Peyer's patch (tissue), 4 donors: ENCODE measurements around the gene PKD1. TPM values are rescaled to one million over a fixed set of nuclear protein-coding genes. Genes with fewer than 3 reads are reported as not detected.

Source experiments
- DNase-seq, 3 donors: peaks; one replicate each; pipeline ENCODE4 v3.0.0-alpha.2; 2017 to 2019
- H3K27ac ChIP-seq, 4 donors: fragments of 200-600 bp; sonication (generic); one replicate each; pipeline ENCODE4 v1.5.1; 2016 to 2019
- H3K27me3 ChIP-seq, 2 donors: fragments of 200-600 bp; sonication (generic); one replicate each; pipeline ENCODE4 v1.5.1; 2019
- H3K36me3 ChIP-seq, 3 donors: fragments of 200-600 bp; sonication (generic); one replicate each; pipeline ENCODE4 v1.5.1; 2016 to 2019
- H3K4me1 ChIP-seq, 4 donors: fragments of 200-600 bp; sonication (generic); one replicate each; pipeline ENCODE4 v1.5.1; 2016 to 2019
- H3K4me3 ChIP-seq, 4 donors: fragments of 200-600 bp; sonication (generic); 1 replicate in 3 of 4; 2 replicates in 1 of 4; pipeline ENCODE4 v1.5.1; 2016 to 2019; ENCODE audit warnings: mild to moderate bottlenecking in 1 of 4
- H3K9me3 ChIP-seq, 4 donors: fragments of 200-600 bp; sonication (generic); one replicate each; pipeline ENCODE4 v1.5.1; 2016 to 2019; ENCODE audit warnings: mild to moderate bottlenecking in 1 of 4
- CTCF ChIP-seq, 6 experiments: fragments of 450-650 bp in 4 of 6; fragments of 200-600 bp in 2 of 6; sonication (generic) in 1 of 6; IDR thresholded peaks; one replicate each; pipeline ENCODE4 v1.5.1; 2017 to 2019; ENCODE audit warnings: antibody characterized with exemption in 6 of 6, mild to moderate bottlenecking in 3 of 6, moderate library complexity in 1 of 6
- POLR2A ChIP-seq, 2 donors: fragments of 450-650 bp; IDR thresholded peaks; one replicate each; pipeline ENCODE4 v1.5.1; 2017; ENCODE audit warnings: antibody characterized with exemption in 2 of 2, mild to moderate bottlenecking in 2 of 2, moderate library complexity in 2 of 2
- small RNA-seq, 2 donors: library from RNA; depleted of rRNA; stranded (forward); fragments of <200 nt; gene quantifications; one replicate each; pipeline ENCODE3, GENCODE V24; 2016
- total RNA-seq, 4 donors: library from RNA; depleted of rRNA; stranded (reverse); fragments of >200 nt; gene quantifications; one replicate each; pipeline ENCODE4 v1.1.0, GENCODE V29; 2016

The PKD1 gene
- total RNA-seq, 4 donors from 2014 or later = 64.6 to 305 (median 188) TPM

DNA sequence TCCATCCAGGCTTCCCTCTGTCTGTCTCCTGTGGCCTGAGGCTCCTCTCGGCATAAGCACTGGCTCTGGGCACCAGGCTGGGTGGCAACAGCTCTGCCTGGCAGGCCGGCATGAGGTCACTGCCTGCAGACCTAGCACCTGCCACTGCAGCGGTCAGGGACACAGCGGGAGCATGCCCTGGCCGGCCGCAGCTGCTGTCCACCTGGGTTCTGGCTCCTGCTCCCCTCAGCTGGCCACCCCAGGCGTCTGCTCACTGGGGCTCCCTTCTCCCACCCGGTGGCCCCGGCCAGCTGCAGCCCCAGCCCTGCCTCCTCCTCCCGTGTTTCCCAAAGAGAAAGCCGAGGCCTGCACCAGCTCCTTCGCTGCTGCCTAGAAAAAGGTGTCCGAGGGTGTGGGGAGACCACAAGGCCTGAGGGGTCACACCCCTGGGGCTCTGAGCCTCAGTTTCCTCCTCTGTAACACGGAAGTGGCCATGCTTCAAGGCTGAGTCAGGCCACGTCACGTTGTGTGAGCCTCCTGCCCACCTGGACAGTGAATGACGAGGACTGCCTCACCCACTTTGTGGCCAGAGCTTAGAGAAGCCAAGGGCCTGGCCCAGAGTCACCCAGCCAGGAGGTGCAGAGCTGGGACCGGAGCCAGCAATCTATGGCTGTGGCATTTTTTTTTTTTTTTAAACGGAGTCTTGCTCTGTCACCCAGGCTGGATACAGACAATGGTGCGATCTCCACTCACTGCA lies 94.7 kb downstream of the PKD1 start:
- TF ChIP-seq POLR2A (IDR thresholded peaks at IDR 0.05) (no peak), CTCF (IDR thresholded peaks at IDR 0.05) (no peak)
- H3K27ac ChIP-seq = peak overlapping the region in 3 of 4 donors; percentile 72 to 91 (median 84)
- no peaks in the 10 kb centered on the region for H3K9me3 ChIP-seq
- H3K27me3 ChIP-seq = no peaks in the 10 kb centered on the region
- H3K4me3 ChIP-seq = no peak overlapping the region
- H3K36me3 ChIP-seq = no peaks in the 10 kb centered on the region
- DNase-seq = no peak
- H3K4me1 ChIP-seq = peaks cover 0 to 81% (median 3%) of the 10 kb centered on the region in 4 donors

- Histone ChIP-seq H3K27ac (peak overlapping the region; percentile 62 to 91 (median 78)), H3K9me3 (no peaks in the 10 kb centered on the region), H3K27me3 (no peaks in the 10 kb centered on the region), H3K36me3 (no peaks in the 10 kb centered on the region), H3K4me1 (peaks cover 0 to 84% (median 3%) of the 10 kb centered on the region in 4 donors), H3K4me3 (no peak overlapping the region)
- TF ChIP-seq CTCF (IDR thresholded peaks at IDR 0.05) = no peak
- TF ChIP-seq POLR2A (IDR thresholded peaks at IDR 0.05) = no peak
- no peak for DNase-seq
Measured at GRCh38 chr16:2040041-2040786, 95.5 kb downstream of the PKD1 start.

DNA sequence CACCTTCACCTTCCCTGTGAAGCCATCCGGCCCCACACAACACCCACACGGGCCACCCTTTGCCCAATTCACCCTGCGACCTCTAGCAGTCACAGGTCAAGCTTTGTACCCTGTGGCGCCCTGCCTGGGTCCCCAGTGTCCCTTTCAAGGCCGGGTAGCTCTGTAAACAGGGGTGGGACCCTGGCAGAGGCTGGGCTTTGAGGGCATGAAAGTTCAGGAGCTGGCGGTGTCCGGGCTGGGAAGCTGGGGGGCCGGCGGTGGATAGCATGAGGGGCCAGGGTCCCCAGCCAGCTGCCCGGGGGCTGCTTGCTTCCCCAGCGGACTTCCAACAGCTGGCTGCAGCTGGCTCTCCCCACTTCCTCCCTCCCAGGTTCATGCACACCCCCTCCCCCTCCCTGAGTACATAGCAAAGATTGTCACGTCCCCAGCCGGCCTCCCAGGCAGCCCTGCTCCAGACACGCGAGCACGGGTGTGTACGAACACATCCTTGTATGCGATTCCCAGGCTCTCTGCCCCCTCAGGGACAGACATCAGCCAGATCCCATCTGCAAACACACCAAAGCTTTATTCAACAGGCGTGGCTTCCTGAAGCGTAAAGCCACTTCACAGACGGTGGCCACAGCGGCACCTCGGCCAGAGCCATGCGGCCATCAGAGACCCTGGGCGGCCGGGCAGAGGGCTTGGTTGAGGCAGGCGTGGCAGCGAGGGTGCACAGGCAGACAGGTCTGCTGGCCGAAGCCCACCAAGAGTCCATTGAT lies 96.2 kb downstream of the PKD1 start:
- H3K4me3 ChIP-seq = no peak overlapping the region
- DNase-seq = peak; percentile 32 to 80 (median 71)
- TF ChIP-seq CTCF (IDR thresholded peaks at IDR 0.05) = no peak
- TF ChIP-seq POLR2A (IDR thresholded peaks at IDR 0.05) = no peak
- no peaks in the 10 kb centered on the region for H3K36me3 ChIP-seq
- peak overlapping the region; percentile 70 to 91 (median 78) for H3K27ac ChIP-seq
- H3K27me3 ChIP-seq = no peaks in the 10 kb centered on the region
- H3K4me1 ChIP-seq = peaks cover 0 to 89% (median 3%) of the 10 kb centered on the region in 4 donors
- no peaks in the 10 kb centered on the region for H3K9me3 ChIP-seq

Small RNA genes lying within 50 kb of the gene (small RNA-seq; reads per million reads assigned to genes)
- gene MIR1225 (0.32 to 1.3 reads per million in 2 donors), gene MIR3180-5 (0 reads per million in 2 donors), gene MIR4516 (0 reads per million in 2 donors), gene RF00019 (0 reads per million in 2 donors), gene SNORD60 (0 reads per million in 2 donors)

Other genes starting within 250 kb of the PKD1 start
- not detected for gene HS3ST6, start 217.5 kb downstream of the PKD1 start, total RNA-seq
- gene MSRB1, start 192.7 kb downstream of the PKD1 start, total RNA-seq = 10 to 100 TPM; 17.3 to 46.6 (median 38.3) TPM
- gene RPL3L, start 181.2 kb downstream of the PKD1 start, total RNA-seq = not detected
- gene NDUFB10, start 176.4 kb downstream of the PKD1 start, total RNA-seq = 100 to 1,000 TPM in 3 of 4 donors, 10 to 100 TPM in 1; 55.3 to 373 (median 236) TPM
- gene RPS2, start 171.1 kb downstream of the PKD1 start, total RNA-seq = 1,000 to 10,000 TPM in 3 of 4 donors, 100 to 1,000 TPM in 1; 736 to 1,881 (median 1,543) TPM
- not detected for gene RNF151, start 169.0 kb downstream of the PKD1 start, total RNA-seq
- 10 to 100 TPM; 19.8 to 50.8 (median 39.1) TPM for gene TBL3, start 163.8 kb downstream of the PKD1 start, total RNA-seq
- gene NOXO1, start 154.4 kb downstream of the PKD1 start, total RNA-seq = 10 to 100 TPM in 3 of 4 donors, 1 to 10 TPM in 1; 8.6 to 23.1 (median 11.3) TPM
- 100 to 1,000 TPM in 1 of 4 donors, 10 to 100 TPM in 3; 31.4 to 102 (median 83.1) TPM for gene GFER, start 151.7 kb downstream of the PKD1 start, total RNA-seq
- 1 to 10 TPM in 3 of 4 donors, not detected in 1; 1.3 to 3.9 (median 3.3) TPM for gene SYNGR3, start 145.9 kb downstream of the PKD1 start, total RNA-seq
- gene ZNF598, start 126.1 kb downstream of the PKD1 start, total RNA-seq = 10 to 100 TPM; 48.5 to 84.0 (median 51.4) TPM
- gene NPW, start 116.1 kb downstream of the PKD1 start, total RNA-seq = 1 to 10 TPM in 2 of 4 donors, not detected in 2; 2.8 to 9.1 TPM
- 100 to 1,000 TPM in 1 of 4 donors, 10 to 100 TPM in 3; 21.5 to 104 (median 30.2) TPM for gene NHERF2, start 109.0 kb downstream of the PKD1 start, total RNA-seq
- gene NTHL1, start 88.1 kb downstream of the PKD1 start, total RNA-seq = 10 to 100 TPM; 14.9 to 28.8 (median 19.9) TPM
- 100 to 1,000 TPM in 3 of 4 donors, 10 to 100 TPM in 1; 98.4 to 220 (median 141) TPM for gene TSC2, start 87.9 kb downstream of the PKD1 start, total RNA-seq
- 10 to 100 TPM; 17.9 to 33.8 (median 24.3) TPM for gene RAB26, start 12.7 kb upstream of the PKD1 start, total RNA-seq
- 100 to 1,000 TPM in 1 of 4 donors, 10 to 100 TPM in 3; 51.2 to 120 (median 79.3) TPM for gene TRAF7, start 19.9 kb upstream of the PKD1 start, total RNA-seq
- gene CASKIN1, start 60.7 kb upstream of the PKD1 start, total RNA-seq = not detected
- 10 to 100 TPM; 45.7 to 95.7 (median 69.4) TPM for gene MLST8, start 69.6 kb upstream of the PKD1 start, total RNA-seq
- gene BRICD5, start 75.0 kb upstream of the PKD1 start, total RNA-seq = 10 to 100 TPM; 13.3 to 44.6 (median 19.8) TPM
- 10 to 100 TPM; 21.7 to 25.6 (median 23.1) TPM for gene PGP, start 78.9 kb upstream of the PKD1 start, total RNA-seq
- gene E4F1, start 87.7 kb upstream of the PKD1 start, total RNA-seq = 100 to 1,000 TPM in 1 of 4 donors, 10 to 100 TPM in 3; 35.6 to 124 (median 76.2) TPM
- gene DNASE1L2, start 100.5 kb upstream of the PKD1 start, total RNA-seq = 1 to 10 TPM in 3 of 4 donors, not detected in 1; 2.0 to 2.8 (median 2.5) TPM
- 100 to 1,000 TPM in 2 of 4 donors, 10 to 100 TPM in 2; 60.2 to 114 (median 95.6) TPM for gene ECI1, start 115.7 kb upstream of the PKD1 start, total RNA-seq
- gene RNPS1, start 132.2 kb upstream of the PKD1 start, total RNA-seq = 100 to 1,000 TPM in 3 of 4 donors, 10 to 100 TPM in 1; 71.5 to 155 (median 122) TPM
- gene ABCA3, start 204.8 kb upstream of the PKD1 start, total RNA-seq = 1 to 10 TPM; 3.2 to 6.6 (median 4.6) TPM